GM12878 (cell line): ENCODE results near the gene CMSS1. TPM values are rescaled to one million over a fixed set of nuclear protein-coding genes. Genes with fewer than 3 reads are reported as not detected.

Experiments used
- ATAC-seq: fragments of 200-7000 bp; cut with Tn5 transposase; 3 replicates; pipeline ENCODE4 v1.9.1; 2020; ENCODE audit warnings: mild to moderate bottlenecking, moderate library complexity
- BruUV-seq: library from RNA; stranded (reverse); fragments of 400-500 nt; replicated peaks from 2 replicates; lab custom pipeline; 2021; lab: Mats Ljungman, UMichigan
- CTCF ChIA-PET: fragments of 300-600 bp; sonication (Branson Sonifier 250); formaldehyde crosslinking; extraction: SDS; loops from one replicate; lab custom pipeline; 2021; ENCODE audit warnings: inconsistent platforms; lab: Yijun Ruan, JAX
- POLR2A ChIA-PET: fragments of 350-600 bp; formaldehyde crosslinking; extraction: SDS; loops from one replicate; lab custom pipeline; 2021; ENCODE audit warnings: inconsistent platforms; lab: Charles Lee
- RAD21 ChIA-PET: fragments of 300-600 bp; sonication (Branson Sonifier 250); formaldehyde crosslinking; loops from one replicate; lab custom pipeline; 2023; ENCODE audit warnings: antibody characterized with exemption; ENCODE audit not compliant: unreplicated experiment; lab: Charles Lee
- SMC1A ChIA-PET: fragments of 300-600 bp; sonication (Branson Sonifier 250); formaldehyde crosslinking; loops from one replicate; lab custom pipeline; 2023; ENCODE audit not compliant: unreplicated experiment, uncharacterized antibody; lab: Charles Lee
- DNase-seq: peaks from one replicate; pipeline ENCODE4 v3.0.0-alpha.2; 2011; ENCODE audit warnings: low read depth, low spot score
- FAIRE-seq: peaks from 3 replicates; lab custom pipeline; 2011; peaks lifted over from hg19 to GRCh38; lab: Jason Lieb, UNC
- H2AFZ ChIP-seq: 2 replicates; pipeline ENCODE4 v1.6.0; 2011; ENCODE audit warnings: low read depth, low read length, control low read depth; ENCODE audit not compliant: control insufficient read depth
- H3K27ac ChIP-seq: 2 replicates; pipeline ENCODE4 v1.5.1; 2011; ENCODE audit warnings: control low read depth; ENCODE audit not compliant: control insufficient read depth, insufficient read depth
- H3K27me3 ChIP-seq, 2 experiments: replicated peaks in 1 of 2; 2 replicates each; pipeline versions ENCODE4 v1.6.0 to v1.6.1; 2011; ENCODE audit warnings: low read length in 1 of 2; ENCODE audit not compliant: control insufficient read depth in 2 of 2, insufficient read depth in 2 of 2
- H3K36me3 ChIP-seq, 2 experiments: 2 replicates each; pipeline ENCODE4 v1.5.1; 2011; ENCODE audit warnings: low read length in 1 of 2; ENCODE audit not compliant: control insufficient read depth in 2 of 2, insufficient read depth in 2 of 2
- H3K4me1 ChIP-seq: 2 replicates; pipeline ENCODE4 v1.6.1; 2011; ENCODE audit warnings: mild to moderate bottlenecking, low read length, moderate library complexity, mixed read lengths; ENCODE audit not compliant: control insufficient read depth, insufficient read depth
- H3K4me2 ChIP-seq: 2 replicates; pipeline ENCODE4 v1.6.0; 2011; ENCODE audit warnings: control low read depth; ENCODE audit not compliant: control insufficient read depth, insufficient read depth
- H3K4me3 ChIP-seq: fragments of 200-600 bp; sonication (generic); 2 replicates; pipeline ENCODE4 v1.5.1; 2016
- H3K79me2 ChIP-seq: 2 replicates; pipeline ENCODE4 v1.6.0; 2011; ENCODE audit warnings: low read length; ENCODE audit not compliant: control insufficient read depth, insufficient read depth
- H3K9ac ChIP-seq: 2 replicates; pipeline ENCODE4 v1.8.0; 2011; ENCODE audit warnings: low read length, control low read depth, mixed read lengths; ENCODE audit not compliant: control insufficient read depth, insufficient read depth
- H3K9me3 ChIP-seq: replicated peaks from 3 replicates; pipeline ENCODE4 v1.5.1; 2011; ENCODE audit warnings: mild to moderate bottlenecking, low read length; ENCODE audit not compliant: control insufficient read depth, insufficient read depth
- H4K20me1 ChIP-seq: 2 replicates; pipeline ENCODE4 v1.6.0; 2011; ENCODE audit not compliant: control insufficient read depth, insufficient read depth
- ATF2 ChIP-seq: IDR thresholded peaks from 2 replicates; pipeline ENCODE4 v1.6.1; 2012; ENCODE audit warnings: low read length, inconsistent platforms
- BRCA1 ChIP-seq: IDR thresholded peaks from 2 replicates; pipeline ENCODE4 v1.6.1; 2011; ENCODE audit warnings: low read depth, low read length, improper control_type of control experiment
- CBFB ChIP-seq: IDR thresholded peaks from 2 replicates; pipeline ENCODE4 v1.6.1; 2016; ENCODE audit warnings: antibody characterized with exemption, low read depth
- FOXM1 ChIP-seq: IDR thresholded peaks from 2 replicates; pipeline ENCODE4 v1.6.1; 2012; ENCODE audit warnings: low read depth, mild to moderate bottlenecking, inconsistent platforms, low read length, moderate library complexity
- HDGF ChIP-seq: fragments of 450-650 bp; IDR thresholded peaks from 2 replicates; pipeline ENCODE4 v1.6.1; 2016; ENCODE audit warnings: antibody characterized with exemption
- RB1 ChIP-seq: fragments of 450-650 bp; formaldehyde crosslinking; IDR thresholded peaks from 2 replicates; pipeline ENCODE4 v1.6.1; 2017; ENCODE audit warnings: mild to moderate bottlenecking, borderline replicate concordance
- RELA ChIP-seq: fragments of 450-650 bp; IDR thresholded peaks from 2 replicates; pipeline ENCODE4 v1.8.0; 2014; ENCODE audit warnings: borderline replicate concordance; ENCODE audit not compliant: partially characterized antibody
- TAF1 ChIP-seq: IDR thresholded peaks from 2 replicates; pipeline ENCODE4 v1.6.1; 2011; ENCODE audit warnings: mild to moderate bottlenecking, low read depth, low read length, borderline replicate concordance
- TCF12 ChIP-seq: IDR thresholded peaks from 2 replicates; pipeline ENCODE4 v1.6.1; 2011; ENCODE audit warnings: low read depth, mild to moderate bottlenecking, low read length
- ZNF217 ChIP-seq: fragments of 450-650 bp; IDR thresholded peaks from 2 replicates; pipeline ENCODE4 v1.6.1; 2017; ENCODE audit warnings: antibody characterized with exemption, mild to moderate bottlenecking
- ZSCAN29 ChIP-seq: fragments of 450-650 bp; IDR thresholded peaks from 2 replicates; pipeline ENCODE4 v1.6.1; 2017; ENCODE audit warnings: mild to moderate bottlenecking, moderate library complexity
- WGBS: methylation state at CpG from one replicate; pipeline ENCODE4 v1.1.6; 2016; ENCODE audit warnings: low lambda C conversion rate; ENCODE audit not compliant: insufficient replicate concordance, insufficient coverage; ENCODE audit errors: missing lambda C conversion rate; 5-methylcytosine and 5-hydroxymethylcytosine counted together
- in situ Hi-C: fragments of 300-500 bp; cut with MboI; formaldehyde crosslinking; loops from 9 replicates; pipeline ENCODE4 v1.14.3; 2018; ENCODE audit warnings: mixed read lengths
- intact Hi-C: fragments of 100-400 bp; cut with micrococcal nuclease; formaldehyde crosslinking; loops from one replicate; pipeline ENCODE4 v1.14.2; 2022; ENCODE audit not compliant: unreplicated experiment
- polyA plus RNA-seq, 11 experiments: library from polyadenylated mRNA; depleted of rRNA in 4 of 11; unstranded in 6 of 11; stranded (reverse) in 5 of 11; fragments of >200 nt; fragmentation: Nextera tagmentation in 4 of 11; fragmentation: Illumina TruSeq in 1 of 11; extraction: Ambion mirVana in 4 of 11; extraction: Trizol in 1 of 11; gene quantifications; 1 replicate in 1 of 11; 2 replicates in 10 of 11; pipeline versions ENCODE4 v1.2.1 to v1.2.3, GENCODE V29; 2011 to 2016; ENCODE audit warnings: inconsistent platforms in 2 of 11, missing spikeins in 2 of 11, low read depth in 1 of 11
- total RNA-seq, 4 experiments: library from RNA; depleted of rRNA in 3 of 4; stranded (reverse); fragments of >200 nt in 3 of 4; fragmentation: Illumina TruSeq in 1 of 4; extraction: Trizol in 1 of 4; gene quantifications; 2 replicates each; pipeline versions ENCODE4 v1.2.1 to v1.2.3, GENCODE V29; 2013 to 2021

CMSS1 gene
- total and polyA plus RNA-seq, 10 of the 15 experiments (the other 5 are each of a cell fraction or from before 2014, with no cell fraction given): 31.0 to 118 (median 70.1) TPM

GRCh38 chr3:100226712-100227429, 409.2 kb downstream of the CMSS1 start:
- RAD21 ChIA-PET: no interaction called here

More at GRCh38 chr3:100226712-100227429, 409.2 kb downstream of the CMSS1 start:
- no TSS peak for BruUV-seq
- Histone ChIP-seq H3K9ac (no peak overlapping the region), H3K4me2 (no peak overlapping the region), H3K4me3 (no peak overlapping the region), H3K27ac (no peak overlapping the region), H2AFZ (no peak overlapping the region), H3K9me3 (no peaks in the 10 kb centered on the region), H3K79me2 (no peaks in the 10 kb centered on the region), H3K4me1 (no peaks in the 10 kb centered on the region), H3K27me3 (no peaks in the 10 kb centered on the region), H3K36me3 (no peaks in the 10 kb centered on the region), H4K20me1 (no peaks in the 10 kb centered on the region)
- intact Hi-C loops (no loop called here), in situ Hi-C loops (no loop called here)
- SMC1A ChIA-PET: no interaction called here
- no peak for DNase-seq
- ATAC-seq: no peak
- CTCF ChIA-PET: interaction anchor here (0.6 kb wide), 1 partner anchor 8 kb away, joined by 4 read pairs; no protein-coding TSS in a partner anchor
- TF ChIP-seq ZSCAN29: no peak
- TF ChIP-seq HDGF: no peak
- no peak for TF ChIP-seq RELA
- no peak for TF ChIP-seq RB1
- TF ChIP-seq BRCA1: no peak
- TF ChIP-seq ZNF217: no peak
- no peak for TF ChIP-seq TCF12
- no peak for TF ChIP-seq TAF1
- no peak for TF ChIP-seq CBFB
- TF ChIP-seq ATF2: no peak
- TF ChIP-seq FOXM1: no peak
- POLR2A ChIA-PET: no interaction called here
- WGBS: 48% methylated on average over 6 of the region's 6 CpGs
- no peak for FAIRE-seq
